MCF 10A (cell line): ENCODE results near the gene RNF31. TPM values are rescaled to one million over a fixed set of nuclear protein-coding genes. Genes with fewer than 3 reads are reported as not detected.

Source experiments
- BruUV-seq: library from RNA; stranded (reverse); fragments of 400-500 nt; replicated peaks from 2 replicates; lab custom pipeline; 2021; lab: Mats Ljungman, UMichigan
- CTCF ChIA-PET: fragments of 300-600 bp; sonication (Branson Sonifier 250); formaldehyde crosslinking; extraction: SDS; loops from one replicate; lab custom pipeline; 2021; ENCODE audit warnings: antibody characterized with exemption, inconsistent platforms; lab: Yijun Ruan, JAX
- POLR2A ChIA-PET: fragments of 300-600, 350-650 bp; sonication (Branson Sonifier 250); formaldehyde crosslinking; extraction: SDS; loops from one replicate; lab custom pipeline; 2020; ENCODE audit warnings: antibody characterized with exemption, inconsistent platforms; lab: Yijun Ruan, JAX
- DNase-seq: peaks from one replicate; pipeline ENCODE4 v3.0.0-alpha.2; 2018; ENCODE audit not compliant: unreplicated experiment
- H3K27ac Mint-ChIP-seq: one replicate; pipeline ENCODE4 v1.8.0; 2022; ENCODE audit warnings: mild to moderate bottlenecking, low read depth, mixed read lengths; ENCODE audit not compliant: unreplicated experiment
- H3K27me3 Mint-ChIP-seq: one replicate; pipeline ENCODE4 v1.8.0; 2022; ENCODE audit warnings: mixed read lengths; ENCODE audit not compliant: insufficient read depth, unreplicated experiment
- H3K36me3 Mint-ChIP-seq: one replicate; pipeline ENCODE4 v1.8.0; 2022; ENCODE audit warnings: mild to moderate bottlenecking, moderate library complexity, mixed read lengths; ENCODE audit not compliant: insufficient read depth, unreplicated experiment
- H3K4me1 Mint-ChIP-seq: one replicate; pipeline ENCODE4 v1.8.0; 2022; ENCODE audit warnings: mixed read lengths; ENCODE audit not compliant: insufficient read depth, unreplicated experiment
- H3K4me3 Mint-ChIP-seq: one replicate; pipeline ENCODE4 v1.8.0; 2022; ENCODE audit warnings: mild to moderate bottlenecking, moderate library complexity, mixed read lengths; ENCODE audit not compliant: unreplicated experiment
- H3K9me3 Mint-ChIP-seq: one replicate; pipeline ENCODE4 v1.8.0; 2022; ENCODE audit warnings: mixed read lengths; ENCODE audit not compliant: unreplicated experiment
- CTCF ChIP-seq: fragments of 200-600 bp; IDR thresholded peaks from one replicate; pipeline ENCODE4 v1.8.0; 2022; ENCODE audit warnings: antibody characterized with exemption, mild to moderate bottlenecking; ENCODE audit not compliant: unreplicated experiment
- intact Hi-C: fragments of 100-400 bp; cut with micrococcal nuclease; formaldehyde crosslinking; loops from 2 replicates; pipeline ENCODE4 v1.14.1; 2022
- total RNA-seq: library from RNA; stranded (reverse); gene quantifications from 2 replicates; pipeline ENCODE4 v1.2.3, GENCODE V29; 2022

The RNF31 gene
- total RNA-seq, 1 experiment from 2014 or later = 67.4 TPM

GRCh38 chr14:24137529-24138395 lies 9.5 kb upstream of the RNF31 start:
- BruUV-seq = no TSS peak
- intact Hi-C loops = no loop called here
- Mint-ChIP-seq H3K9me3 (no peaks in the 10 kb centered on the region), H3K4me3 (peak overlapping the region; percentile 75), H3K36me3 (peaks cover 26% of the 10 kb centered on the region), H3K27ac (peak overlapping the region; percentile 86), H3K4me1 (peaks cover 35% of the 10 kb centered on the region), H3K27me3 (no peaks in the 10 kb centered on the region)
- CTCF ChIA-PET = interaction anchor here (0.6 to 2.4 kb wide), 6 partner anchors 9 to 170 kb away, joined by 3 to 12 read pairs (median 5); partner anchors contain the start of genes CIDEB, DCAF11, IRF9 and RNF31
- POLR2A ChIA-PET = interaction anchor here (0.9 to 12.5 kb wide), 7 partner anchors 9 to 136 kb away, joined by 3 to 252 read pairs (median 6); partner anchors contain the start of genes CHMP4A, DCAF11, IPO4 and NRL
- no peak for DNase-seq
- TF ChIP-seq CTCF = no peak

GRCh38 chr14:24138396-24139271 lies 8.7 kb upstream of the RNF31 start:
- Mint-ChIP-seq H3K36me3 (peaks cover 26% of the 10 kb centered on the region), H3K9me3 (no peaks in the 10 kb centered on the region), H3K27ac (peak overlapping the region; percentile 59), H3K27me3 (no peaks in the 10 kb centered on the region), H3K4me3 (peak overlapping the region; percentile 93), H3K4me1 (peaks cover 30% of the 10 kb centered on the region)
- no peak for TF ChIP-seq CTCF
- ChIA-PET POLR2A (interaction anchor here (0.7 to 12.5 kb wide), 3 partner anchors 8 to 158 kb away, joined by 3 to 252 read pairs (median 68); partner anchors contain the start of genes DCAF11, NRL, PSME2 and RNF31), CTCF (interaction anchor here (0.5 to 2.4 kb wide), 5 partner anchors 22 to 161 kb away, joined by 3 to 12 read pairs (median 3); partner anchors contain the start of genes DCAF11 and IRF9)
- DNase-seq = no peak
- intact Hi-C loops = no loop called here
- BruUV-seq = TSS peak; percentile 73

- no peak for DNase-seq
- Mint-ChIP-seq H3K4me3 (peak overlapping the region; percentile 93), H3K4me1 (peaks cover 30% of the 10 kb centered on the region), H3K36me3 (peaks cover 30% of the 10 kb centered on the region), H3K9me3 (no peaks in the 10 kb centered on the region), H3K27me3 (no peaks in the 10 kb centered on the region), H3K27ac (peak overlapping the region; percentile 59)
- no TSS peak for BruUV-seq
- POLR2A ChIA-PET = interaction anchor here (0.7 to 12.5 kb wide), 5 partner anchors 7 to 158 kb away, joined by 3 to 252 read pairs (median 16); partner anchors contain the start of genes DCAF11, IPO4, IRF9 and NRL
- CTCF ChIA-PET = interaction anchor here (0.6 to 2.4 kb wide), 3 partner anchors 21 to 162 kb away, joined by 3 to 12 read pairs (median 3); partner anchors contain the start of genes DCAF11 and IRF9
- TF ChIP-seq CTCF = no peak
- intact Hi-C loops = no loop called here
Observed at GRCh38 chr14:24139272-24139934, 7.9 kb upstream of the RNF31 start.
